SU-DHL-6 (cell line): ENCODE results near the gene RAB4B.
A peak's percentile ranks its signal among the peaks of the same experiment; 100 is the strongest.

Experiments used
- H2AFZ ChIP-seq: fragments of 200-600 bp; sonication (generic); 2 replicates; pipeline ENCODE4 v1.6.1; 2014; ENCODE audit warnings: low read depth, mild to moderate bottlenecking, moderate library complexity, mixed read lengths, antibody characterized with exemption, low read length; ENCODE audit not compliant: severe bottlenecking
- H3F3A ChIP-seq: fragments of 200-600 bp; shearing (Covaris generic); 2 replicates; pipeline ENCODE4 v1.6.0; 2016; ENCODE audit warnings: antibody characterized with exemption, mild to moderate bottlenecking; ENCODE audit not compliant: insufficient read depth
- H3K27ac ChIP-seq: fragments of 200-600 bp; sonication (generic); 2 replicates; pipeline ENCODE4 v1.5.1; 2016; ENCODE audit warnings: low read depth, mild to moderate bottlenecking, low read length, moderate library complexity, mixed read lengths
- H3K27me3 ChIP-seq: fragments of 200-600 bp; sonication (generic), shearing (Covaris generic); 2 replicates; pipeline ENCODE4 v1.6.0; 2014; ENCODE audit warnings: mild to moderate bottlenecking, low read length
- H3K36me3 ChIP-seq: fragments of 200-600 bp; sonication (generic); 2 replicates; pipeline ENCODE4 v1.6.1; 2014; ENCODE audit warnings: mild to moderate bottlenecking, low read length, mixed read lengths
- H3K4me2 ChIP-seq: fragments of 300-600, 200-600 bp; shearing (Covaris generic), sonication (generic); 2 replicates; pipeline ENCODE4 v1.6.0; 2014; ENCODE audit warnings: low read length, low read depth, mild to moderate bottlenecking; ENCODE audit not compliant: poor library complexity, severe bottlenecking
- H3K4me3 ChIP-seq: fragments of 200-600 bp; sonication (generic); 2 replicates; pipeline ENCODE4 v1.5.1; 2014; ENCODE audit warnings: antibody characterized with exemption, low read length, mild to moderate bottlenecking, mixed read lengths; ENCODE audit not compliant: insufficient read depth, poor library complexity, severe bottlenecking
- H3K79me2 ChIP-seq: fragments of 200-600 bp; sonication (generic); 2 replicates; pipeline ENCODE4 v1.6.1; 2014; ENCODE audit warnings: mild to moderate bottlenecking, low read length, moderate library complexity; ENCODE audit not compliant: insufficient read depth
- H3K9ac ChIP-seq: fragments of 200-600 bp; sonication (generic); 2 replicates; pipeline ENCODE4 v1.7.0; 2014; ENCODE audit warnings: mild to moderate bottlenecking, low read length
- H3K9me2 ChIP-seq: fragments of 200-600 bp; sonication (generic); replicated peaks from 2 replicates; pipeline ENCODE4 v1.6.1; 2014; ENCODE audit warnings: low read length; ENCODE audit not compliant: insufficient read depth
- H3K9me3 ChIP-seq: fragments of 200-600 bp; sonication (generic); 2 replicates; pipeline ENCODE4 v1.6.1; 2014; ENCODE audit warnings: low read length, mixed read lengths; ENCODE audit not compliant: insufficient read depth
- H4K20me1 ChIP-seq: fragments of 200-600 bp; sonication (generic); 2 replicates; pipeline ENCODE4 v1.6.1; 2014; ENCODE audit warnings: low read depth, mild to moderate bottlenecking, antibody characterized with exemption, low read length, moderate library complexity, mixed read lengths
- EZH2phosphoT487 ChIP-seq: fragments of 200-600 bp; sonication (generic), shearing (Covaris generic); conservative IDR thresholded peaks from 2 replicates; pipeline ENCODE4 v1.6.1; 2018; ENCODE audit warnings: mild to moderate bottlenecking, antibody characterized with exemption, low read length, moderate library complexity, mixed read lengths
- TF ChIP-seq, protein P1 (sequence below): fragments of 200-600 bp; sonication (generic); IDR thresholded peaks from one replicate; pipeline ENCODE4 v1.5.1; 2017; ENCODE audit warnings: antibody characterized with exemption, mild to moderate bottlenecking, low read length, moderate library complexity; ENCODE audit not compliant: insufficient read depth, poor library complexity, severe bottlenecking

The RAB4B gene

DNA sequence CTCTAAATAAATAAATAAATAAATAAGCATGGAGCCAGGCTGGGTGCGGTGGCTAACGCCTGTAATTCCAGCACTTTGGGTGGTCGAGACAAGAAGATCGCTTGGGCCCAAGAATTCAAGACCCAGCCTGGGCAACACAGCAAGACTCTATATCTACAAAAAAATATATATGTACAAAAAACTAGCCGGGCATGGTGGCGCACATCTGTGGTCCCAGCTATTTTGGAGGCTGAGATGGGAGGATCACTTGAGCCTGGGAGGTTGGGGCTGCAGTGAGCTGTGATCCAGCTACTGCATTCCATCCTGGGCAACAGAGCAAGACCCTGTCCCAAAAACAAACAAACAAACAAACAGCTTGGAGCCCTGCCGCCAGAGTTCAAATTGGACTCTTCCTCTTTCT lies 30.5 kb upstream of the RAB4B start:
- H3K79me2 ChIP-seq = peaks cover 15% of the 10 kb centered on the region
- H3K9me3 ChIP-seq = no peaks in the 10 kb centered on the region
- H3F3A ChIP-seq = no peaks in the 10 kb centered on the region
- H3K27me3 ChIP-seq = no peaks in the 10 kb centered on the region
- no peak overlapping the region for H3K27ac ChIP-seq
- no peaks in the 10 kb centered on the region for H4K20me1 ChIP-seq
- no peaks in the 10 kb centered on the region for H3K36me3 ChIP-seq
- no peaks in the 10 kb centered on the region for H3K9me2 ChIP-seq
- TF ChIP-seq, protein P1, sequence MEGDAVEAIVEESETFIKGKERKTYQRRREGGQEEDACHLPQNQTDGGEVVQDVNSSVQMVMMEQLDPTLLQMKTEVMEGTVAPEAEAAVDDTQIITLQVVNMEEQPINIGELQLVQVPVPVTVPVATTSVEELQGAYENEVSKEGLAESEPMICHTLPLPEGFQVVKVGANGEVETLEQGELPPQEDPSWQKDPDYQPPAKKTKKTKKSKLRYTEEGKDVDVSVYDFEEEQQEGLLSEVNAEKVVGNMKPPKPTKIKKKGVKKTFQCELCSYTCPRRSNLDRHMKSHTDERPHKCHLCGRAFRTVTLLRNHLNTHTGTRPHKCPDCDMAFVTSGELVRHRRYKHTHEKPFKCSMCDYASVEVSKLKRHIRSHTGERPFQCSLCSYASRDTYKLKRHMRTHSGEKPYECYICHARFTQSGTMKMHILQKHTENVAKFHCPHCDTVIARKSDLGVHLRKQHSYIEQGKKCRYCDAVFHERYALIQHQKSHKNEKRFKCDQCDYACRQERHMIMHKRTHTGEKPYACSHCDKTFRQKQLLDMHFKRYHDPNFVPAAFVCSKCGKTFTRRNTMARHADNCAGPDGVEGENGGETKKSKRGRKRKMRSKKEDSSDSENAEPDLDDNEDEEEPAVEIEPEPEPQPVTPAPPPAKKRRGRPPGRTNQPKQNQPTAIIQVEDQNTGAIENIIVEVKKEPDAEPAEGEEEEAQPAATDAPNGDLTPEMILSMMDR = no peak
- no peak for TF ChIP-seq EZH2phosphoT487
- no peak overlapping the region for H2AFZ ChIP-seq
- H3K4me3 ChIP-seq = no peak overlapping the region
- H3K4me2 ChIP-seq = no peak overlapping the region
- no peak overlapping the region for H3K9ac ChIP-seq

DNA sequence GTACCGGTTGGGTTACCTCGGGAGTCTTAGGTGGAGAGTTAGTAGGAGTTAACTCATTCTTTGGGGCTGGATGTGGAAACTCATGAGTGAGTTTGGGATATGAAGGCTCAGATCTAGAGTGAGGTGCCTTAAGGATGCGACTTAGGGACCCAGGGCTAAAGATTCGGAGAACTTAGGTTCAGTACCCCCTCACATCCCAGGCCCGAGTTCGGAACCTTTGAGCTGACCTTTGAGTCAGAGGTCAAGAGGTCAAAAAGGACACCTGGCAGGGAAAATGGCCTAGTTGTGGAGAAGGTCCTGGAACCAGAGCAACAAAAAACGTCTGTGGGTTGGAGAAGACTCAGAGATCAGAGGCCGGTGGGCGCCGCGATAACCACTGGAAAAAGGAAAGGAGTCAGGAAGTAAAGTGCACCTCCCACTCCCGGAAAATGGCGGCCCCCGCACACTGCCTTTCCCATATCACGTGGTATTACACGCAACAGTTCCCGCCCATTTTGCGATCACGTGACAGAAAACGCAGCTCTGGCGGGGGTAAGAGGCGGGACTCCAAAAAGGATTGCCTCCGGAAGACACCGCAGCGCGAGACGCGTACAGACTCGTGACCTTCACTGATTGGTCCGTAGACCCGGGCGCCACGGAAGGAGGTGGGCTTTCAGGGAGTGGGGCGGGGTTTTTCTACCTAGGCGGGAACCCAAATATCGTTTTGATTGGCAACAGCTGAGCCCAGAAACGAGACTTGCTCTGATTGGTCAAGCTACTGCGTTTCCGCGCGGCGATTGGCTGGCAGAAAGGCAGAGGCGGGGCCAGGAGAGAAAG lies 27.8 kb upstream of the RAB4B start, which contains the start of gene ACTMAP:
Gene ACTMAP (minus strand): TSS at position 420 of the 816 bp plus-strand sequence. CDS start 674 bp downstream, outside the sequence.
- H3K4me3 ChIP-seq = peak within 1 kb of the TSS; percentile 70
- peak within 1 kb of the TSS; percentile 84 for H3K9ac ChIP-seq
- no peaks in the 10 kb centered on the region for H3F3A ChIP-seq
- H4K20me1 ChIP-seq = peaks cover 1% of the 10 kb centered on the region; the same call in 1 of the 2 replicates
- H3K36me3 ChIP-seq = no peaks in the 10 kb centered on the region; the same call in none of the 2 replicates
- H3K27ac ChIP-seq = peak within 1 kb of the TSS; percentile 91
- no peaks in the 10 kb centered on the region for H3K9me2 ChIP-seq
- no peaks in the 10 kb centered on the region for H3K9me3 ChIP-seq
- H3K27me3 ChIP-seq = no peaks in the 10 kb centered on the region
- TF ChIP-seq EZH2phosphoT487 = no peak
- TF ChIP-seq, protein P1 = no peak
- H3K79me2 ChIP-seq = peaks cover 42% of the 10 kb centered on the region
- H3K4me2 ChIP-seq = peak within 1 kb of the TSS; percentile 94
- peak within 1 kb of the TSS; percentile 23 for H2AFZ ChIP-seq

DNA sequence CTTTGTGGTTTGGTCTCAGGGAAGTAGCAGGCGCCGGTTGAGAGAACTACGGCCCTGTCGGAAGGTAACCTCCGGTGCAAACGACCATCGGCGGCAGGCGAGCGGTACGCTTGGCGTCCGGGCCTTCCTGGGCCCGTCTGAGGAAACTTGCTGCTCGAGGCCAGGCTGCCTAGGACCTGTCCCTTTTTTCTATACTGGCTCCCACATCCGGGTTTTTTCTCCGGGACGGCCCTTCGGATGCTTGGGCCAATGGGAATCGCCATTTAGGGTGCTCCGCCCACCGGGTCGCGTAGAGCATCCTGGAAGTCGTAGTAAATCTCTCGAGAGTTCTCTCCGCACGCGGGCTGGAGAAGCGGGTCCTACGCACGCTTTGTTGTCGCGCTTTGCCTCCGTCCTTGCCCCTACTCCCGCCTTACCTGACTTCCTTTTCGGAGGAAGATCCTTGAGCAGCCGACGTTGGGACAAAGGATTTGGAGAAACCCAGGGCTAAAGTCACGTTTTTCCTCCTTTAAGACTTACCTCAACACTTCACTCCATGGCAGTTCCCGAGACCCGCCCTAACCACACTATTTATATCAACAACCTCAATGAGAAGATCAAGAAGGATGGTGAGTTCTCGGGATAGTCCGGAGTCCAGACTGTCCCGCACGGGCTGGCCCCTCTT lies 27.0 kb upstream of the RAB4B start, which contains the start of gene SNRPA:
Gene SNRPA (plus strand): TSS at position 330 of the 664 bp plus-strand sequence. CDS start 206 bp downstream, at position 536.
- Histone ChIP-seq H3K9me2 (no peaks in the 10 kb centered on the region), H4K20me1 (peaks cover 9% of the 10 kb centered on the region; the same call in 1 of the 2 replicates), H2AFZ (peak within 1 kb of the TSS; percentile 23), H3K27me3 (no peaks in the 10 kb centered on the region), H3F3A (no peaks in the 10 kb centered on the region), H3K9ac (peak within 1 kb of the TSS; percentile 84), H3K27ac (peak within 1 kb of the TSS; percentile 91), H3K36me3 (peaks cover 6% of the 10 kb centered on the region), H3K4me2 (peak within 1 kb of the TSS; percentile 94), H3K9me3 (no peaks in the 10 kb centered on the region), H3K79me2 (peaks cover 49% of the 10 kb centered on the region), H3K4me3 (peak within 1 kb of the TSS; percentile 70)
- no peak for TF ChIP-seq EZH2phosphoT487
- TF ChIP-seq, protein P1 = no peak
